ENCODE data around the gene IL34. TPM values are rescaled to one million over a fixed set of nuclear protein-coding genes. Genes with fewer than 3 reads are reported as not detected.

The IL34 gene
- total RNA-seq, 1 experiment from 2014 or later: 4.4 TPM

DNA sequence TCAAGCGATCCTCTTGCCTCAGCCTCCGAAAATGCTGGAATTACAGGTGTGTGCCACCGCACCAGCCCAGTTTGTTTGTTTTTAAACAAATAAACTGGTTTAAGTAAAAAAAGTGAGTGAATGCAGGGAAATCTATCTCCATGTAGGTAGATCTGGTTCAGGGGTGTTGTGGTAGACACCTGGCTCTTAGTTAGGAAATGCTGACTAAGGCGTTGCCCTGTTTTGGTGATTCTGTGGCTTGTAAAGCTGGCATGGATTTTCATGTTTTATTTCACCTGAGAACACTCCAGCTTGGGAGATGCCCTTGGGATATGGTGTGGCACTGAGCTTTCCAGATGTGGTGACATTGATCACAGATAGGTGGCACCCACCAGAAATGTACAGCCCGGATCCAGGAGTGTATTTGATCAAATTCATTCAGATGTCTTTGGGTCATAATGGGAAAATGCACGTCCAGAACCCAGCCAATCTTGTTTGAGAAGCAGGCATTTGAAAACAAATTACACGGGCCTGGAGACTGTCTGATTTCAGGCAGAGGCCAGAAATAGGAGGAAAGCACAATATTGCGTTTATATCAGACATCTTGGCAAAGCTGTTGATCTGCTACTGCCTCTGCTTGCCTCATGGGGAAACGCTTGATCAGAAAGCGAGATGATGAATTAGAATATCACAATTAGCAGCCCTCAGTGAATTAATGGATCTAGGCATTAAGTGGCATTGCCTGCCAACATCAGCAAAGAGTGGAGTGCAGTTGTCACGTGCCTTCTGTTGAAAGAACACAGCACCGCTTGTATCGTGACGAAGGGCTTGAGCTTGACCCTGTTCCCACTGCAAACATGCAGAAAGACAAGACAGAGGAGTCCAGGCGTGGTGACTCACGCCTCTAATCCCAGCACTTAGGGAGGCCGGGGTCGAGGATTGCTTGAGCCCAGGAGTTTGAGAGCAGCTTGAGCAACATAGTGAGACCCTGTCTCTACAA lies 7.3 kb upstream of the IL34 start:
- H3K9ac ChIP-seq (ENCODE audit: extremely low read depth, insufficient read length, low read length): no peak overlapping the region
- H3K27me3 Mint-ChIP-seq (ENCODE audit: low read depth): no peaks in the 10 kb centered on the region
- H3K18ac ChIP-seq (ENCODE audit: insufficient read length, low read depth, low read length): no peak overlapping the region

More for the DNA sequence above, 7.3 kb upstream of the IL34 start:
- Histone ChIP-seq H4K5ac (ENCODE audit: insufficient read length, low read depth, low read length) (no peak overlapping the region), H2AK5ac (ENCODE audit: insufficient read length, low read length) (no peak overlapping the region), H3K23me2 (ENCODE audit: insufficient read length, low read depth, low read length, poor library complexity, severe bottlenecking) (no peaks in the 10 kb centered on the region), H3K14ac (ENCODE audit: insufficient read depth, low read length) (no peak overlapping the region; the same call in 1 of the 2 replicates), H2BK15ac (ENCODE audit: low read depth, low read length) (no peak overlapping the region), H3K79me2 (ENCODE audit: insufficient read depth, low read length) (no peaks in the 10 kb centered on the region), H3K4ac (ENCODE audit: low read depth, low read length) (no peak overlapping the region), H3T11ph (ENCODE audit: low read length) (no peak overlapping the region), H2BK12ac (ENCODE audit: insufficient read length, low read depth, low read length) (no peak overlapping the region), H2BK20ac (ENCODE audit: low read depth, low read length, poor library complexity, severe bottlenecking) (no peak overlapping the region), H3K4me2 (ENCODE audit: insufficient read depth, insufficient read length, low read length) (no peak overlapping the region), H3K56ac (ENCODE audit: insufficient read length, low read depth, low read length) (no peak overlapping the region), H3K23ac (ENCODE audit: insufficient read length, low read depth, low read length) (no peak overlapping the region), H3K9me3 (ENCODE audit: control insufficient read depth, low read depth, low read length) (no peaks in the 10 kb centered on the region), H2BK120ac (ENCODE audit: low read depth, low read length, poor library complexity, severe bottlenecking) (no peak overlapping the region), H3K27ac (ENCODE audit: insufficient read length, low read depth, low read length) (no peak overlapping the region), H4K8ac (replicated peaks; ENCODE audit: insufficient read length, low read depth, low read length) (no peak overlapping the region), H2AFZ (ENCODE audit: low read length) (no peak overlapping the region), H3K27me3 (ENCODE audit: insufficient read depth, low read length) (no peaks in the 10 kb centered on the region), H3K4me1 (ENCODE audit: insufficient read depth, low read length) (peaks cover 7% of the 10 kb centered on the region; the same call in 1 of the 2 replicates), H4K91ac (ENCODE audit: insufficient read length, low read depth, low read length) (no peak overlapping the region), H3K79me1 (ENCODE audit: insufficient read depth, low read depth, low read length, poor library complexity, severe bottlenecking) (no peaks in the 10 kb centered on the region), H2BK5ac (ENCODE audit: insufficient read length, low read length) (no peak overlapping the region), H4K20me1 (ENCODE audit: control insufficient read depth, insufficient read depth, insufficient read length) (no peaks in the 10 kb centered on the region)
- DNase-seq: no peak
- H3K27ac Mint-ChIP-seq: peak overlapping the region in 1 of 3 experiments; percentile 24; a peak in 2 of 7 replicates
- H3K9me3 Mint-ChIP-seq: no peaks in the 10 kb centered on the region
- H3K36me3 Mint-ChIP-seq (ENCODE audit: insufficient read depth in 1 of 3, low read depth in 3 of 3): no peaks in the 10 kb centered on the region
- WGBS (ENCODE audit: extremely low coverage, insufficient read length, low lambda C conversion rate): no CpG with 5 or more reads among the region's 18 CpGs
- H3K4me3 Mint-ChIP-seq: no peak overlapping the region
- peaks cover 17 to 25% of the 10 kb centered on the region in 2 experiments for H3K4me1 Mint-ChIP-seq
- no peak; the same call in 2 of the 3 replicates for TF ChIP-seq CTCF (conservative IDR thresholded peaks at IDR 0.05)

Data from H9 (cell line).